Measurements from ENCODE around the gene DSCAM. TPM values are rescaled to one million over a fixed set of nuclear protein-coding genes. Genes with fewer than 3 reads are reported as not detected.

Gene DSCAM
- total RNA-seq, 2 donors from 2014 or later = not detected

- Histone ChIP-seq H3K4me1 (no peaks in the 10 kb centered on the region), H3K4me3 (no peak overlapping the region), H3K27ac (no peak overlapping the region), H3K9me3 (no peaks in the 10 kb centered on the region), H3K36me3 (no peaks in the 10 kb centered on the region), H3K27me3 (no peaks in the 10 kb centered on the region)
- no peak for DNase-seq (ENCODE audit: low spot score)
- TF ChIP-seq, protein P1, sequence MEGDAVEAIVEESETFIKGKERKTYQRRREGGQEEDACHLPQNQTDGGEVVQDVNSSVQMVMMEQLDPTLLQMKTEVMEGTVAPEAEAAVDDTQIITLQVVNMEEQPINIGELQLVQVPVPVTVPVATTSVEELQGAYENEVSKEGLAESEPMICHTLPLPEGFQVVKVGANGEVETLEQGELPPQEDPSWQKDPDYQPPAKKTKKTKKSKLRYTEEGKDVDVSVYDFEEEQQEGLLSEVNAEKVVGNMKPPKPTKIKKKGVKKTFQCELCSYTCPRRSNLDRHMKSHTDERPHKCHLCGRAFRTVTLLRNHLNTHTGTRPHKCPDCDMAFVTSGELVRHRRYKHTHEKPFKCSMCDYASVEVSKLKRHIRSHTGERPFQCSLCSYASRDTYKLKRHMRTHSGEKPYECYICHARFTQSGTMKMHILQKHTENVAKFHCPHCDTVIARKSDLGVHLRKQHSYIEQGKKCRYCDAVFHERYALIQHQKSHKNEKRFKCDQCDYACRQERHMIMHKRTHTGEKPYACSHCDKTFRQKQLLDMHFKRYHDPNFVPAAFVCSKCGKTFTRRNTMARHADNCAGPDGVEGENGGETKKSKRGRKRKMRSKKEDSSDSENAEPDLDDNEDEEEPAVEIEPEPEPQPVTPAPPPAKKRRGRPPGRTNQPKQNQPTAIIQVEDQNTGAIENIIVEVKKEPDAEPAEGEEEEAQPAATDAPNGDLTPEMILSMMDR (IDR thresholded peaks at IDR 0.05) = no peak
Measured at GRCh38 chr21:40176724-40177123, 670.2 kb downstream of the DSCAM start.

GRCh38 chr21:40173816-40174215, 673.1 kb downstream of the DSCAM start:
- no peaks in the 10 kb centered on the region for H3K27me3 ChIP-seq
- no peaks in the 10 kb centered on the region for H3K36me3 ChIP-seq
- DNase-seq (ENCODE audit: low spot score) = no peak
- H3K9me3 ChIP-seq = no peaks in the 10 kb centered on the region
- H3K4me3 ChIP-seq = no peak overlapping the region
- H3K27ac ChIP-seq = no peak overlapping the region
- TF ChIP-seq, protein P1 (IDR thresholded peaks at IDR 0.05) = no peak
- H3K4me1 ChIP-seq = no peaks in the 10 kb centered on the region

- no peak overlapping the region for H3K4me3 ChIP-seq
- TF ChIP-seq, protein P1 (IDR thresholded peaks at IDR 0.05) = no peak
- H3K27me3 ChIP-seq = no peaks in the 10 kb centered on the region
- H3K4me1 ChIP-seq = no peaks in the 10 kb centered on the region
- DNase-seq (ENCODE audit: low spot score) = no peak
- H3K9me3 ChIP-seq = no peaks in the 10 kb centered on the region
- no peaks in the 10 kb centered on the region for H3K36me3 ChIP-seq
- no peak overlapping the region for H3K27ac ChIP-seq
Measured at GRCh38 chr21:40169971-40170370, 677.0 kb downstream of the DSCAM start.

- Histone ChIP-seq H3K4me1 (no peaks in the 10 kb centered on the region), H3K9me3 (no peaks in the 10 kb centered on the region), H3K27ac (no peak overlapping the region), H3K27me3 (no peaks in the 10 kb centered on the region), H3K4me3 (no peak overlapping the region), H3K36me3 (no peaks in the 10 kb centered on the region)
- TF ChIP-seq, protein P1 (IDR thresholded peaks at IDR 0.05) = no peak
- no peak for DNase-seq (ENCODE audit: low spot score)
Measured at GRCh38 chr21:40166291-40166843, 680.6 kb downstream of the DSCAM start.

GRCh38 chr21:40165773-40166070, 681.2 kb downstream of the DSCAM start:
- Histone ChIP-seq H3K36me3 (no peaks in the 10 kb centered on the region), H3K4me1 (no peaks in the 10 kb centered on the region), H3K4me3 (no peak overlapping the region), H3K27ac (no peak overlapping the region), H3K9me3 (no peaks in the 10 kb centered on the region), H3K27me3 (no peaks in the 10 kb centered on the region)
- TF ChIP-seq, protein P1 (IDR thresholded peaks at IDR 0.05) = no peak
- no peak for DNase-seq (ENCODE audit: low spot score)

All from right atrium auricular region (tissue), 2 donors.